Lung (tissue), 12 donors: ENCODE data around the gene KNG1. TPM values are rescaled to one million over a fixed set of nuclear protein-coding genes. Genes with fewer than 3 reads are reported as not detected.

Experiments used
- ATAC-seq: fragments of 200-7000 bp; cut with Tn5 transposase; one replicate; pipeline ENCODE4 v1.9.1; 2020; ENCODE audit warnings: moderate number of reproducible peaks; ENCODE audit not compliant: insufficient read depth, low FRiP score
- DNase-seq, 3 donors: peaks; one replicate each; pipeline ENCODE4 v3.0.0-alpha.2; 2013 to 2017
- H3K27ac ChIP-seq, 2 donors: one replicate each; pipeline ENCODE4 v1.5.1; 2013; ENCODE audit warnings: mild to moderate bottlenecking in 2 of 2, moderate library complexity in 2 of 2, control low read depth in 1 of 2, inconsistent platforms in 1 of 2, low read depth in 1 of 2, low read length in 1 of 2
- H3K27me3 ChIP-seq, 3 donors: one replicate each; pipeline ENCODE4 v1.5.1; 2013; ENCODE audit warnings: low read length in 2 of 3; ENCODE audit not compliant: control insufficient read depth in 3 of 3, insufficient read depth in 3 of 3
- H3K36me3 ChIP-seq, 4 donors: one replicate each; pipeline ENCODE4 v1.5.1; 2013; ENCODE audit warnings: low read length in 4 of 4, mild to moderate bottlenecking in 1 of 4, moderate library complexity in 1 of 4; ENCODE audit not compliant: control insufficient read depth in 4 of 4, insufficient read depth in 4 of 4
- H3K4me1 ChIP-seq, 5 donors: one replicate each; pipeline ENCODE4 v1.5.1; 2013; ENCODE audit warnings: low read length in 5 of 5, mild to moderate bottlenecking in 2 of 5, moderate library complexity in 1 of 5; ENCODE audit not compliant: control insufficient read depth in 5 of 5, insufficient read depth in 5 of 5
- H3K4me3 ChIP-seq: one replicate; pipeline ENCODE4 v1.5.1; 2013; ENCODE audit warnings: mild to moderate bottlenecking, control low read depth, moderate library complexity
- H3K9ac ChIP-seq, 2 donors: one replicate each; pipeline ENCODE4 v1.5.1; 2013; ENCODE audit warnings: low read length in 2 of 2, control low read depth in 1 of 2; ENCODE audit not compliant: insufficient read depth in 1 of 2
- H3K9me3 ChIP-seq, 4 donors: one replicate each; pipeline ENCODE4 v1.5.1; 2013; ENCODE audit warnings: low read length in 3 of 4, mild to moderate bottlenecking in 1 of 4, moderate library complexity in 1 of 4; ENCODE audit not compliant: control insufficient read depth in 4 of 4, insufficient read depth in 3 of 4
- WGBS, 2 donors: extraction: QIAGEN DNeasy Blood & Tissue Kit; methylation state at CpG; one replicate each; pipeline ENCODE4 v1.1.7; 2013; 5-methylcytosine and 5-hydroxymethylcytosine counted together
- polyA plus RNA-seq, 2 donors: library from polyadenylated mRNA; stranded (reverse); fragments of 200-250 nt; gene quantifications; one replicate each; pipeline ENCODE4 v1.2.1, GENCODE V29; 2013
- total RNA-seq, 2 donors: library from RNA; depleted of rRNA in 1 of 2; stranded (reverse); fragments of >200 nt in 1 of 2; gene quantifications; one replicate each; pipeline ENCODE4 v1.2.1, GENCODE V29; 2014 to 2021
- TF ChIP-seq, protein P1 (sequence below): IDR thresholded peaks from 2 replicates; pipeline ENCODE4 v1.5.1; 2012; ENCODE audit warnings: mild to moderate bottlenecking; ENCODE audit errors: control extremely low read depth, extremely low read depth
- donor health status: control.
- donor health status: control.
- donor health status: Bipolar disorder and iron deficiency.
- donor health status: healthy.
- donor health status: DM: yes; HTN: yes; CAD: no.

The KNG1 gene
- total and polyA plus RNA-seq, 4 donors = 0.07 to 0.23 (median 0.13) TPM

DNA sequence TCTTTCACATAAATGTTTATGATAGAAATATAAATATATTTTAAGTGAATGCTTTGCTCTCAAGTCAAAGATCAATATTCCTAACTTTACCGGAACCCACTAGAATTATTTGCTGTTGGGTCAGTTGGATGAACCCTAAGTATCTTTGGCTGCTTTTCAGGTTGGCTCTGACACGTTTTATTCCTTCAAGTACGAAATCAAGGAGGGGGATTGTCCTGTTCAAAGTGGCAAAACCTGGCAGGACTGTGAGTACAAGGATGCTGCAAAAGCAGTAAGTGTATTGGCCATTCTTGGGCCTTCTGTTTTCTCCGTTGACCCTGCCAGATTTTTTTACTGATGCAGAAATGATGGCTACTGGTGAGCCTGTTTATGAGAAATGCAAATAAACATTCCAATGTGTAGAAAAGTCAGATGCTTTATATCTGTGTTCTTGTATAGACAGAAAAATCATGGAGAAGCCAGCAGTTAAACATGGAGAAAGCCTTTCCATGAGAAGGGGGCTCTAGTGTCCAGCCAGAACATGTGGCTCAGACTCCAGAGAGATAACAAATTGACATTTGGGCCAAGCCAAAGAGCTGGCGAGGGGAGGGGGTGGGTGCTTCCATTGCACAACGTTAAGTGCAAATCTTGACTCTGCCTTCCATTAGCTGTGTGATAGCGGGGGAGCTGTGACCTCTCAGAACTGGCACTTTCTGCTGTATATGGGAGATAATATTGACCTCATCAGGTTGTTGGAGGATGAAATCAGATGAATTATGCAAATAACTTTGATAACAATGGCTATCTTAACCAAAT, 3.0 kb downstream of the KNG1 start:
- Histone ChIP-seq H3K9ac (no peak overlapping the region), H3K27ac (no peak overlapping the region), H3K4me3 (no peak overlapping the region), H3K9me3 (no peaks in the 10 kb centered on the region), H3K4me1 (peaks cover 0 to 6% (median 0%) of the 10 kb centered on the region in 5 donors), H3K36me3 (no peaks in the 10 kb centered on the region), H3K27me3 (no peaks in the 10 kb centered on the region)
- ATAC-seq (no peak), DNase-seq (peak; percentile 50 to 70 (median 69))
- TF ChIP-seq, protein P1, sequence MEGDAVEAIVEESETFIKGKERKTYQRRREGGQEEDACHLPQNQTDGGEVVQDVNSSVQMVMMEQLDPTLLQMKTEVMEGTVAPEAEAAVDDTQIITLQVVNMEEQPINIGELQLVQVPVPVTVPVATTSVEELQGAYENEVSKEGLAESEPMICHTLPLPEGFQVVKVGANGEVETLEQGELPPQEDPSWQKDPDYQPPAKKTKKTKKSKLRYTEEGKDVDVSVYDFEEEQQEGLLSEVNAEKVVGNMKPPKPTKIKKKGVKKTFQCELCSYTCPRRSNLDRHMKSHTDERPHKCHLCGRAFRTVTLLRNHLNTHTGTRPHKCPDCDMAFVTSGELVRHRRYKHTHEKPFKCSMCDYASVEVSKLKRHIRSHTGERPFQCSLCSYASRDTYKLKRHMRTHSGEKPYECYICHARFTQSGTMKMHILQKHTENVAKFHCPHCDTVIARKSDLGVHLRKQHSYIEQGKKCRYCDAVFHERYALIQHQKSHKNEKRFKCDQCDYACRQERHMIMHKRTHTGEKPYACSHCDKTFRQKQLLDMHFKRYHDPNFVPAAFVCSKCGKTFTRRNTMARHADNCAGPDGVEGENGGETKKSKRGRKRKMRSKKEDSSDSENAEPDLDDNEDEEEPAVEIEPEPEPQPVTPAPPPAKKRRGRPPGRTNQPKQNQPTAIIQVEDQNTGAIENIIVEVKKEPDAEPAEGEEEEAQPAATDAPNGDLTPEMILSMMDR = no peak
- WGBS, 2 donors = 52 to 73% methylated on average over 7 of the region's 7 CpGs

DNA sequence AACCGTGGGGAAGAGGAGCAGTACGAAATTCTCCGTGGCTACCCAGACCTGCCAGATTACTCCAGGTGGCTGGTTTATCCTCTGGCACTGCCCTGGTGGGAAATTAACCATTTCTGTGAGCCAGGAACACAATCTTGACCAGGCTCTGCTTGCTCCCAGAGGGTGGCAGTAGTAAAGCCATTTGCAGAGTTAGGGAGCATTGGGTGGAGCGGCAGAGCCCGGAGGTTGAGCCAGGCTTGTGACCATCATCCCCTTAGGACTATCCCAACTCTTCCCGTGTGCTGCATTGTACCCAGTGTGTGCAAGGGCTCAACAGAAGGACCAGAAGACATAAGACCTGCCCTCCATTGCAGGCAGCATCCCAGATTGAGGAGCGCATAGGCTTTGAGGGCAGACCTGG, 5.3 kb downstream of the KNG1 start:
- WGBS, 2 donors = 58 to 70% methylated on average over 7 of the region's 7 CpGs
- no peaks in the 10 kb centered on the region for H3K36me3 ChIP-seq
- DNase-seq (no peak), ATAC-seq (no peak)
- no peak overlapping the region for H3K4me3 ChIP-seq
- no peak overlapping the region for H3K27ac ChIP-seq
- no peaks in the 10 kb centered on the region for H3K27me3 ChIP-seq
- no peaks in the 10 kb centered on the region for H3K9me3 ChIP-seq
- peaks cover 0 to 6% (median 0%) of the 10 kb centered on the region in 5 donors for H3K4me1 ChIP-seq
- TF ChIP-seq, protein P1 = no peak
- H3K9ac ChIP-seq = no peak overlapping the region

DNA sequence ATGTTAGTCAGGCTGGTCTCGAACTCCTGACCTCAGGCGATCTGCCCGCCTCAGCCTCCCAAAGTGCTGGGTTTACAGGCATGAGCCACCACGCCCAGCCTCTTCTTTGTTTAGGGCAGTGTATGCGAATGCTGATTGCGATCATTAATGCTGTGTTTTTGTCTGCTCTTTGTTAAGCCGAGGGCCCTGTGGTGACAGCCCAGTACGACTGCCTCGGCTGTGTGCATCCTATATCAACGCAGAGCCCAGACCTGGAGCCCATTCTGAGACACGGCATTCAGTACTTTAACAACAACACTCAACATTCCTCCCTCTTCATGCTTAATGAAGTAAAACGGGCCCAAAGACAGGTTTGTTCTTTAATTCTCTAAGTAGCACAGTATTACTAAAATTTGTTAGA, 7.8 kb downstream of the KNG1 start:
- Histone ChIP-seq H3K4me1 (peaks cover 0 to 4% (median 0%) of the 10 kb centered on the region in 5 donors), H3K9ac (no peak overlapping the region), H3K27ac (no peak overlapping the region), H3K27me3 (no peaks in the 10 kb centered on the region), H3K4me3 (no peak overlapping the region), H3K9me3 (no peaks in the 10 kb centered on the region), H3K36me3 (no peaks in the 10 kb centered on the region)
- DNase-seq = no peak
- ATAC-seq = no peak
- TF ChIP-seq, protein P1 = no peak
- WGBS, 2 donors = 83 to 93% methylated on average over 12 of the region's 12 CpGs
